Vagina (tissue), 2 donors: ENCODE data around the gene MRPL24. TPM values are rescaled to one million over a fixed set of nuclear protein-coding genes. Genes with fewer than 3 reads are reported as not detected.
"Not testable (repeated sequence)": the region's sequence is repeated elsewhere in the genome, so short reads cannot be mapped to it uniquely, and the experiment has no call there.

ENCODE experiments used
- DNase-seq, 2 donors: peaks; one replicate each; pipeline ENCODE4 v3.0.0-alpha.2; 2017; ENCODE audit errors: extremely low spot score in 2 of 2
- H3K27ac ChIP-seq: fragments of 200-600 bp; sonication (generic); one replicate; pipeline ENCODE4 v1.5.1; 2019
- H3K27me3 ChIP-seq: fragments of 200-600 bp; sonication (generic); one replicate; pipeline ENCODE4 v1.5.1; 2019
- H3K36me3 ChIP-seq, 2 donors: fragments of 200-600 bp; sonication (generic); one replicate each; pipeline ENCODE4 v1.5.1; 2017 to 2019
- H3K4me1 ChIP-seq: fragments of 200-600 bp; sonication (generic); one replicate; pipeline ENCODE4 v1.5.1; 2019
- H3K4me3 ChIP-seq, 2 donors: fragments of 200-600 bp; sonication (generic); 1 replicate in 1 of 2; 2 replicates in 1 of 2; pipeline ENCODE4 v1.5.1; 2016 to 2019
- H3K9me3 ChIP-seq: fragments of 200-600 bp; sonication (generic); one replicate; pipeline ENCODE4 v1.5.1; 2019
- CTCF ChIP-seq, 3 experiments: fragments of 450-650 bp in 2 of 3; fragments of 200-600 bp in 1 of 3; sonication (generic) in 1 of 3; IDR thresholded peaks; one replicate each; pipeline ENCODE4 v1.5.1; 2017 to 2019; ENCODE audit warnings: antibody characterized with exemption in 3 of 3, mild to moderate bottlenecking in 2 of 3, moderate library complexity in 2 of 3
- POLR2A ChIP-seq, 2 donors: fragments of 450-650 bp; IDR thresholded peaks; one replicate each; pipeline ENCODE4 v1.6.1; 2017; ENCODE audit warnings: antibody characterized with exemption in 2 of 2, mild to moderate bottlenecking in 2 of 2, moderate library complexity in 2 of 2
- POLR2AphosphoS5 ChIP-seq, 2 donors: sonication (generic); formaldehyde crosslinking; IDR thresholded peaks; one replicate each; pipeline ENCODE4 v1.9.0; 2017; ENCODE audit warnings: antibody characterized with exemption in 2 of 2, mild to moderate bottlenecking in 2 of 2, low read depth in 1 of 2; ENCODE audit not compliant: insufficient read depth in 1 of 2
- intact Hi-C: fragments of 100-400 bp; cut with DNase I; formaldehyde crosslinking; loops from one replicate; pipeline ENCODE4 v1.15.1; 2023
- total RNA-seq: library from RNA; depleted of rRNA; stranded (reverse); fragments of >200 nt; gene quantifications from one replicate; pipeline ENCODE4 v1.2.3, GENCODE V29; 2016

The MRPL24 gene
- total RNA-seq, 1 donor from 2014 or later = 40.0 TPM

- no peak for DNase-seq
- no peak for TF ChIP-seq POLR2A (IDR thresholded peaks at IDR 0.05)
- TF ChIP-seq CTCF (IDR thresholded peaks at IDR 0.05) = no peak
- no peak for TF ChIP-seq POLR2AphosphoS5 (IDR thresholded peaks at IDR 0.05; ENCODE audit: insufficient read depth in 1 of 2, low read depth in 1 of 2)
- intact Hi-C loops = no loop called here
- Histone ChIP-seq H3K4me1 (peaks cover 59% of the 10 kb centered on the region), H3K27me3 (no peaks in the 10 kb centered on the region), H3K36me3 (peaks cover 0 to 9% of the 10 kb centered on the region in 2 donors), H3K27ac (peak overlapping the region; percentile 85), H3K4me3 (peak overlapping the region; percentile 85 to 89), H3K9me3 (no peaks in the 10 kb centered on the region)
These were observed 27.2 kb upstream of the MRPL24 start for GRCh38 chr1:156767879-156768604.

GRCh38 chr1:156767101-156767878, 26.4 kb upstream of the MRPL24 start, which contains the start of gene PRCC:
TSS of gene PRCC (plus strand) at chr1:156767535. CDS start at chr1:156767772, 237 bp downstream.
- peak in 1 of 2 donors; percentile 100 for DNase-seq
- no peaks in the 10 kb centered on the region for H3K27me3 ChIP-seq
- H3K4me3 ChIP-seq = peak within 1 kb of the TSS; percentile 85 to 89
- H3K9me3 ChIP-seq = no peaks in the 10 kb centered on the region
- peaks cover 0 to 9% of the 10 kb centered on the region in 2 donors for H3K36me3 ChIP-seq
- peaks cover 53% of the 10 kb centered on the region for H3K4me1 ChIP-seq
- intact Hi-C loops = no loop called here
- TF ChIP-seq POLR2AphosphoS5 (IDR thresholded peaks at IDR 0.05; ENCODE audit: insufficient read depth in 1 of 2, low read depth in 1 of 2) (peak; percentile 90 to 100), POLR2A (IDR thresholded peaks at IDR 0.05) (peak in 1 of 2 donors; percentile 49), CTCF (IDR thresholded peaks at IDR 0.05) (no peak)
- peak within 1 kb of the TSS; percentile 85 for H3K27ac ChIP-seq

- Histone ChIP-seq H3K4me3 (peak overlapping the region; percentile 60 to 89), H3K36me3 (peaks cover 0 to 9% of the 10 kb centered on the region in 2 donors), H3K27me3 (no peaks in the 10 kb centered on the region), H3K9me3 (no peaks in the 10 kb centered on the region), H3K27ac (peak overlapping the region; percentile 84), H3K4me1 (peaks cover 45% of the 10 kb centered on the region)
- no peak for DNase-seq
- intact Hi-C loops = no loop called here
- no peak for TF ChIP-seq CTCF (IDR thresholded peaks at IDR 0.05)
These were observed 25.6 kb upstream of the MRPL24 start for GRCh38 chr1:156766298-156767100.

- intact Hi-C loops = no loop called here
- no peak for DNase-seq
- no peak overlapping the region for H3K27ac ChIP-seq
These were observed 24.8 kb upstream of the MRPL24 start for GRCh38 chr1:156765666-156766065.

GRCh38 chr1:156765136-156765535, 24.2 kb upstream of the MRPL24 start:
- intact Hi-C loops, DNase-seq: not testable (repeated sequence)

More at GRCh38 chr1:156765666-156766065, 24.8 kb upstream of the MRPL24 start:
- TF ChIP-seq POLR2A (IDR thresholded peaks at IDR 0.05) (no peak), POLR2AphosphoS5 (IDR thresholded peaks at IDR 0.05; ENCODE audit: insufficient read depth in 1 of 2, low read depth in 1 of 2) (no peak), CTCF (IDR thresholded peaks at IDR 0.05) (no peak)
- peaks cover 37% of the 10 kb centered on the region for H3K4me1 ChIP-seq
- H3K9me3 ChIP-seq = no peaks in the 10 kb centered on the region
- no peak overlapping the region for H3K4me3 ChIP-seq
- peaks cover 0 to 3% of the 10 kb centered on the region in 2 donors for H3K36me3 ChIP-seq
- no peaks in the 10 kb centered on the region for H3K27me3 ChIP-seq

More at GRCh38 chr1:156765136-156765535, 24.2 kb upstream of the MRPL24 start:
- not testable (repeated sequence) for H3K36me3 ChIP-seq, H3K27me3 ChIP-seq, H3K4me3 ChIP-seq, H3K9me3 ChIP-seq, H3K27ac ChIP-seq
- H3K4me1 ChIP-seq = peaks cover 32% of the 10 kb centered on the region
